ENCODE data around the gene EGR4.
"Not testable (repeated sequence)": the region's sequence is repeated elsewhere in the genome, so short reads cannot be mapped to it uniquely, and the experiment has no call there.

Gene EGR4

GRCh38 chr2:73266061-73266901 is 27.1 kb downstream of the EGR4 start:
- no peak overlapping the region for H3K4me3 ChIP-seq (ENCODE audit: low read depth, low read length)
- no peak for DNase-seq (ENCODE audit: low read depth)
- TF ChIP-seq CTCF (IDR thresholded peaks at IDR 0.05; ENCODE audit: low read depth, low read length, missing control alignments): no peak
- in situ Hi-C loops (cut with HindIII; ENCODE audit: low sequenced_read_pairs): no loop called here

GRCh38 chr2:73265298-73266060 is 27.9 kb downstream of the EGR4 start:
- no peak for DNase-seq (ENCODE audit: low read depth)
- in situ Hi-C loops (cut with HindIII; ENCODE audit: low sequenced_read_pairs): no loop called here
- TF ChIP-seq CTCF (IDR thresholded peaks at IDR 0.05; ENCODE audit: low read depth, low read length, missing control alignments): no peak
- no peak overlapping the region for H3K4me3 ChIP-seq (ENCODE audit: low read depth, low read length)

- TF ChIP-seq CTCF (IDR thresholded peaks at IDR 0.05; ENCODE audit: low read depth, low read length, missing control alignments): no peak
- no peak for DNase-seq (ENCODE audit: low read depth)
- in situ Hi-C loops (cut with HindIII; ENCODE audit: low sequenced_read_pairs): no loop called here
- no peak overlapping the region for H3K4me3 ChIP-seq (ENCODE audit: low read depth, low read length)
These were observed 28.6 kb downstream of the EGR4 start for GRCh38 chr2:73264783-73265182.

- TF ChIP-seq CTCF (IDR thresholded peaks at IDR 0.05; ENCODE audit: low read depth, low read length, missing control alignments): no peak
- no peak for DNase-seq (ENCODE audit: low read depth)
- in situ Hi-C loops (cut with HindIII; ENCODE audit: low sequenced_read_pairs): no loop called here
- no peak overlapping the region for H3K4me3 ChIP-seq (ENCODE audit: low read depth, low read length)
These were observed 29.1 kb downstream of the EGR4 start for GRCh38 chr2:73264332-73264606.

GRCh38 chr2:73263540-73264331 is 29.6 kb downstream of the EGR4 start:
- DNase-seq (ENCODE audit: low read depth): no peak
- in situ Hi-C loops (cut with HindIII; ENCODE audit: low sequenced_read_pairs): no loop called here
- no peak overlapping the region for H3K4me3 ChIP-seq (ENCODE audit: low read depth, low read length)
- TF ChIP-seq CTCF (IDR thresholded peaks at IDR 0.05; ENCODE audit: low read depth, low read length, missing control alignments): no peak

- in situ Hi-C loops (cut with HindIII; ENCODE audit: low sequenced_read_pairs); DNase-seq (ENCODE audit: low read depth); H3K4me3 ChIP-seq (ENCODE audit: low read depth, low read length): not testable (repeated sequence)
These were observed 30.5 kb downstream of the EGR4 start for GRCh38 chr2:73262691-73263429.
